Caco-2 (cell line): ENCODE data around the gene TOR4A. TPM values are rescaled to one million over a fixed set of nuclear protein-coding genes. Genes with fewer than 3 reads are reported as not detected.

ENCODE experiments used
- BruUV-seq: library from RNA; stranded (reverse); fragments of 400-500 nt; replicated peaks from 2 replicates; lab custom pipeline; 2021; lab: Mats Ljungman, UMichigan
- CTCF ChIA-PET: fragments of 300-600 bp; sonication (Branson Sonifier 250); formaldehyde crosslinking; loops from one replicate; lab custom pipeline; 2022; ENCODE audit warnings: antibody characterized with exemption; lab: Charles Lee
- POLR2A ChIA-PET: fragments of 300-600 bp; sonication (Branson Sonifier 250); formaldehyde crosslinking; loops from one replicate; lab custom pipeline; 2022; ENCODE audit warnings: antibody characterized with exemption; lab: Charles Lee
- DNase-seq, 2 experiments: peaks; one replicate each; pipeline versions ENCODE4 v3.0.0 to v3.0.0-alpha.2; 2020 to 2022
- H3K27me3 ChIP-seq: replicated peaks from 2 replicates; pipeline ENCODE4 v1.6.0; 2011; ENCODE audit warnings: low read length; ENCODE audit not compliant: control insufficient read depth, insufficient read depth
- H3K36me3 ChIP-seq: 2 replicates; pipeline ENCODE4 v1.5.1; 2011; ENCODE audit warnings: low read length; ENCODE audit not compliant: control insufficient read depth, insufficient read depth
- H3K4me1 ChIP-seq: fragments of 250-450 bp; sonication (Bioruptor Pico); 2 replicates; pipeline ENCODE4 v1.5.1; 2020; ENCODE audit warnings: mild to moderate bottlenecking
- H3K4me3 ChIP-seq: 2 replicates; pipeline ENCODE4 v1.5.1; 2011; ENCODE audit warnings: low read depth, mild to moderate bottlenecking, control low read depth, low read length
- H3K9me3 ChIP-seq: fragments of 250-450 bp; sonication (Bioruptor Pico); 2 replicates; pipeline ENCODE4 v1.5.1; 2020; ENCODE audit warnings: mild to moderate bottlenecking, moderate library complexity
- H3K27ac Mint-ChIP-seq: one replicate; pipeline ENCODE4 v1.8.0; 2022; ENCODE audit warnings: mixed read lengths; ENCODE audit not compliant: unreplicated experiment
- H3K27me3 Mint-ChIP-seq: one replicate; pipeline ENCODE4 v1.8.0; 2022; ENCODE audit warnings: mixed read lengths; ENCODE audit not compliant: insufficient read depth, unreplicated experiment
- H3K36me3 Mint-ChIP-seq: one replicate; pipeline ENCODE4 v1.8.0; 2022; ENCODE audit warnings: mild to moderate bottlenecking, mixed read lengths; ENCODE audit not compliant: insufficient read depth, unreplicated experiment
- H3K4me1 Mint-ChIP-seq: one replicate; pipeline ENCODE4 v1.8.0; 2022; ENCODE audit warnings: low read depth, mixed read lengths; ENCODE audit not compliant: unreplicated experiment
- H3K4me3 Mint-ChIP-seq: one replicate; pipeline ENCODE4 v1.8.0; 2022; ENCODE audit warnings: mild to moderate bottlenecking, moderate library complexity, mixed read lengths; ENCODE audit not compliant: unreplicated experiment
- H3K9me3 Mint-ChIP-seq: one replicate; pipeline ENCODE4 v1.8.0; 2022; ENCODE audit warnings: mixed read lengths; ENCODE audit not compliant: unreplicated experiment
- CTCF ChIP-seq, 2 experiments: fragments of 200-600 bp in 1 of 2; IDR thresholded peaks; 1 replicate in 1 of 2; 2 replicates in 1 of 2; pipeline versions ENCODE4 v1.5.1 to v1.8.0; 2011 to 2022; ENCODE audit warnings: antibody characterized with exemption in 1 of 2, control low read depth in 1 of 2, inconsistent platforms in 1 of 2, low read depth in 1 of 2, low read length in 1 of 2, mild to moderate bottlenecking in 1 of 2, moderate library complexity in 1 of 2; ENCODE audit not compliant: insufficient read depth in 1 of 2, severe bottlenecking in 1 of 2, unreplicated experiment in 1 of 2
- intact Hi-C: fragments of 100-400 bp; cut with micrococcal nuclease; formaldehyde crosslinking; loops from one replicate; pipeline ENCODE4 v1.10.0; 2022; ENCODE audit not compliant: unreplicated experiment
- total RNA-seq: library from RNA; stranded (reverse); gene quantifications from 2 replicates; pipeline ENCODE4 v1.2.3, GENCODE V29; 2022

TOR4A gene
- total RNA-seq, 1 experiment from 2014 or later, result 1.8 TPM

GRCh38 chr9:137230705-137231371 lies 46.7 kb upstream of the TOR4A start, which contains the start of gene SLC34A3:
TSS of gene SLC34A3 (plus strand) at chr9:137230901. CDS start at chr9:137231703, 802 bp downstream.
- no peak within 1 kb of the TSS for H3K4me3 Mint-ChIP-seq
- H3K27ac Mint-ChIP-seq, result no peak within 1 kb of the TSS
- Histone ChIP-seq H3K4me1 (peaks cover 42% of the 10 kb centered on the region), H3K36me3 (no peaks in the 10 kb centered on the region), H3K27me3 (no peaks in the 10 kb centered on the region), H3K9me3 (no peaks in the 10 kb centered on the region), H3K4me3 (no peak within 1 kb of the TSS)
- H3K27me3 Mint-ChIP-seq, result no peaks in the 10 kb centered on the region
- H3K9me3 Mint-ChIP-seq, result no peaks in the 10 kb centered on the region
- intact Hi-C loops, result no loop called here
- no peak for TF ChIP-seq CTCF (IDR thresholded peaks at IDR 0.05; ENCODE audit: insufficient read depth in 1 of 2, low read depth in 1 of 2, low read length in 1 of 2, severe bottlenecking in 1 of 2, unreplicated experiment in 1 of 2)
- H3K4me1 Mint-ChIP-seq, result peaks cover 19% of the 10 kb centered on the region
- POLR2A ChIA-PET, result interaction anchor here (0.6 kb wide), 1 partner anchor 7 kb away, joined by 7 read pairs; no protein-coding TSS in a partner anchor
- no peak for DNase-seq
- peaks cover 14% of the 10 kb centered on the region for H3K36me3 Mint-ChIP-seq
- CTCF ChIA-PET, result interaction anchor here (0.6 to 1.0 kb wide), 2 partner anchors 41 to 117 kb away, joined by 3 to 4 read pairs; no protein-coding TSS in a partner anchor
- BruUV-seq, result no TSS peak

DNA sequence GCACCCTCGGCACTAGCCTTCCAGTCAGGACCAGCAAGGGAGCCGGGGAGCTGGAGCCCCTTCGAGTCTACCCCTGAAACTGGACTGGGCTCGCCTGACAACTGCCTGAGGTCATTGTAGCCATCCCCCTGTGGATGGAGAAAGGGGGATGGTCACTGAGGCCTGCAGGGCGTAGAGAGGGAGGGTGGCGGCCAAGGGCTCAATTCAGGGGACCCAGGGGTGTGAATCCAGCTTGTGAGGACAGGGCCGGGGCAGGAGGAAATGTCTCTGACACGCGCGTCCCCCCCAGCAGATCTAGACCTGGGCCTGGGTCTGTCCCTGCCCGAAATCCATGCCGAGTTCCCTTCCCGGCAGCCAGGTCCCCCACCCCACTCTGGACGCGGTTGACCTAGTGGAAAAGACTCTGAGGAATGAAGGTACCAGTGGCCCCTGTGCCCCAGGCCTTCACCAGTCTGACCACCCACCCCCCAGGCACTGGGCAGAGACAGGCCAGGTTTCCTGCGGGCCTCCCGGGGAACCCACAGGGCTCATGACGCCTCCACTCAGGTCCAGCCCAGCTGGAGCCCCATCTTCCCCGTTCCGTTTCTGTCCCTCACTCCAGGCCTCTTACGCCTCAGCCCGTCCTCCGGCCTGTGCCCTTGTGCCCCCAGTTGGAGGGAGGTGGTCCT lies 46.0 kb upstream of the TOR4A start:
- Histone ChIP-seq H3K27me3 (no peaks in the 10 kb centered on the region), H3K9me3 (no peaks in the 10 kb centered on the region), H3K36me3 (no peaks in the 10 kb centered on the region), H3K4me1 (peaks cover 44% of the 10 kb centered on the region), H3K4me3 (no peak overlapping the region)
- no peak overlapping the region for H3K4me3 Mint-ChIP-seq
- H3K27me3 Mint-ChIP-seq, result no peaks in the 10 kb centered on the region
- H3K4me1 Mint-ChIP-seq, result peaks cover 15% of the 10 kb centered on the region
- no peaks in the 10 kb centered on the region for H3K9me3 Mint-ChIP-seq
- POLR2A ChIA-PET, result interaction anchor here (0.6 kb wide), 1 partner anchor 8 kb away, joined by 7 read pairs; no protein-coding TSS in a partner anchor
- no peak overlapping the region for H3K27ac Mint-ChIP-seq
- CTCF ChIA-PET, result interaction anchor here (0.6 to 1.0 kb wide), 2 partner anchors 42 to 118 kb away, joined by 3 to 4 read pairs; no protein-coding TSS in a partner anchor
- H3K36me3 Mint-ChIP-seq, result peaks cover 14% of the 10 kb centered on the region
- DNase-seq, result no peak
- BruUV-seq, result no TSS peak
- intact Hi-C loops, result no loop called here
- TF ChIP-seq CTCF (IDR thresholded peaks at IDR 0.05; ENCODE audit: insufficient read depth in 1 of 2, low read depth in 1 of 2, low read length in 1 of 2, severe bottlenecking in 1 of 2, unreplicated experiment in 1 of 2), result no peak

- Mint-ChIP-seq H3K27ac (no peak overlapping the region), H3K9me3 (no peaks in the 10 kb centered on the region), H3K27me3 (no peaks in the 10 kb centered on the region), H3K4me1 (peaks cover 13% of the 10 kb centered on the region), H3K4me3 (no peak overlapping the region), H3K36me3 (peaks cover 14% of the 10 kb centered on the region)
- no peaks in the 10 kb centered on the region for H3K9me3 ChIP-seq
- H3K27me3 ChIP-seq, result no peaks in the 10 kb centered on the region
- ChIA-PET POLR2A (no interaction called here), CTCF (interaction anchor here (0.6 kb wide), 1 partner anchor 244 kb away, joined by 3 read pairs; no protein-coding TSS in a partner anchor)
- no peak overlapping the region for H3K4me3 ChIP-seq
- BruUV-seq, result no TSS peak
- intact Hi-C loops, result no loop called here
- H3K4me1 ChIP-seq, result peaks cover 44% of the 10 kb centered on the region
- H3K36me3 ChIP-seq, result no peaks in the 10 kb centered on the region
- DNase-seq, result no peak
- no peak for TF ChIP-seq CTCF (IDR thresholded peaks at IDR 0.05; ENCODE audit: insufficient read depth in 1 of 2, low read depth in 1 of 2, low read length in 1 of 2, severe bottlenecking in 1 of 2, unreplicated experiment in 1 of 2)
Measured at GRCh38 chr9:137232101-137232500, 45.4 kb upstream of the TOR4A start.
